PC-3 (cell line): ENCODE results near the gene PPIE.

Experiments used
- CTCF ChIP-seq: fragments of 300-600 bp; sonication (generic); conservative IDR thresholded peaks from 2 replicates; pipeline ENCODE4 v1.5.1; 2017; ENCODE audit warnings: antibody characterized with exemption, low read depth, mild to moderate bottlenecking, low read length
- EZH2 ChIP-seq: fragments of 300-600 bp; sonication (generic); IDR thresholded peaks from one replicate; pipeline ENCODE4 v1.6.1; 2017; ENCODE audit warnings: antibody characterized with exemption, mild to moderate bottlenecking, low read length; ENCODE audit not compliant: unreplicated experiment

GRCh38 chr1:39691383-39692151 lies 47.1 kb upstream of the PPIE start, which contains the start of gene HPCAL4:
- TF ChIP-seq EZH2, result no peak
- no peak for TF ChIP-seq CTCF
